GM18951 (cell line): ENCODE results near the gene KCNJ11.
"Not testable (repeated sequence)": the region's sequence is repeated elsewhere in the genome, so short reads cannot be mapped to it uniquely, and the experiment has no call there.

Experiments used
- POLR2A ChIP-seq: IDR thresholded peaks from 4 replicates; pipeline ENCODE4 v1.6.1; 2011; ENCODE audit warnings: mild to moderate bottlenecking; ENCODE audit not compliant: insufficient read length, insufficient read depth; ENCODE audit errors: extremely low read depth
- in situ Hi-C: fragments of 300-500 bp; cut with MboI; formaldehyde crosslinking; loops from one replicate; pipeline ENCODE4 v1.12.0; 2022; ENCODE audit warnings: low sequenced_read_pairs, mixed read lengths, inconsistent platforms; ENCODE audit not compliant: unreplicated experiment

The KCNJ11 gene

DNA sequence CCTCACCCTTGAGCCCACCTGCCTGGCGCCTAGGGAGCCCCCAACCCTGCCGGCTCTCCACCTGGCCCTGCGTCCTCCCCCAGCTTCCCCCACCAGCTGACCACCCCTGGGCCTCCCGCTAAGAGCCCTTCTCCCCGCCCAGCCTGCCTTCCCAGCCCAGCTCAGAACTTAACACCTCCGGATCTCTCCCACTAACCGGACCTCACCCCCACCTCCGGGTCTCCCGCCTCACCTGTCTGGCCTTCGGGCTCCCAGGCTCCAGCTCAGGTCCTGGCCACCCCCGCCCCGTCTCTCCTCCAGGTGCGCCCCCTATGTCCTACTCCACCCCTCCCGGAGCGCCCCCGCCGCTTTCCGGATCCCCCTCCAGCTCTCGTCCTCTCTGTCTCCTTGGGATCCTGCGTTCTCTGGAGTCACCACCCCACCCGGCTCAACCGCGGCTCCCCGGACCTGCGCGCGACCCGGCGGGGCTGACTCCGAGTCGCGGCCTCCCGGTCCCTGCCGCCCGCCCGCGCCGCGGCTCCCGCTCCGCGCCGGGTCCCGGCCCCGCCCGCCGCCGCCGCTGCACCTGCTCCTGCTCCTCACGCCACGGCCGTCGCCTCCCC lies at the start of gene KCNJ11:
TSS of gene KCNJ11 (minus strand) at position 51 of the 602 bp plus-strand sequence. CDS start 568 bp downstream, outside the sequence.
- in situ Hi-C loops: loop anchor here (10.0 kb wide), 1 partner anchor 106 kb away; no protein-coding TSS in a partner anchor
- no peak for TF ChIP-seq POLR2A

DNA sequence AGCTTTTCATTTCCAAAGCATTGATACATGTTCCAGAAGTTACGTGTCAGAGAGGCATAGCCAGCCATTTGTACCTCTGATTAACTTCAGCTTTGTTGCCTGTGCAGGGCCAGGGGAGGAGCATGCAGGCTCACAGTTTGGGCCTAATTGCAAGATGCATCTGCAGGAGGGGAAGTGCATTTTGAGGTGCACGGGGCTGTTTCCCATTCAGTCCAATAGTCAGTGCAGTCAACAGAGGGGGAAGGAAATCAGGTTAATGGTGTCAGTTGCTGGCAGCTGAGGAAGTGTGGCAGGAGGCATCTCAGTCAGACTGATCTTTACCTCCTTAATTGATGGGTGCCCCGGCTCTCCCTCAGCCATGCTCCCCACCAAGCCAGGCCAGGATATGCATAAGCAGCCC lies 48.9 kb upstream of the KCNJ11 start:
- TF ChIP-seq POLR2A: no peak
- in situ Hi-C loops: no loop called here

DNA sequence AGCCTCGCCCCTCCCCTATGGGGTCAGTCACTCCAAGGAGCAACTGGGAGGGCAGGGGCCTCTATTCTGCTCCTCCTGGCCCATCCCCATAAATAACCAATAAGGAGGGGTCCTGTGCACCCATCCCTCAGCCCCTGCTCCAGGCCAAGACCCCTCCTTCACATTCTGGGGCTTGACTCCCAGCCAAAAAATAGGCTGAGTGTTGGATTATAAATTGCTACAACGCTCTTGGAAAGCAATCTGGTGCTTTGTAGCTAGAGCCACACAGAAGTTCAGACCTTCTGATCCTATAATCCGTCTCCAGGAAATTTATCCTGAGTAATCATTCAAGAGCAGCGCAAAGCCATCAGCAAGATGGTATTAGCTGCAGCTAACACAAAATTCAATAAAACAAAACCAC lies 45.6 kb upstream of the KCNJ11 start:
- in situ Hi-C loops: no loop called here
- no peak for TF ChIP-seq POLR2A

DNA sequence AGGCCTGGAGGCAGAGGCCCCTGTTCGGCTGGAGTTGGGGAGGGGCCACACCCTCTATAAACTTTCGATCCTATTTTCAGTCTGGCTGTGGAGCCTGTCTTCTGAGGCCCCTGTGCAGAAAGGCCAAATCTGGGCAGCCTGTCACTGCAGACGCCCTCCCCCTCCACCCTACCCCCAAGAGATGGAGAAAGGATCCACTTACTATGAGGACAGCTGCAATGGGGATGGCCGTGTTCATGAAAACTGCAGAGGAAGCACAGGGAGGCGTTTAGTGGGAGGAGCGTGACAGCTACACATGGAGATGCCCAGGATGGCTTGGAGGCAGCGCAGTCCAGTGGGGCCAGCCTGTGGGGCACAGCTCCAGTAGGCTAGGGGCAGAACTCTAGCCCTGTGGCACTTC lies 43.5 kb upstream of the KCNJ11 start:
- in situ Hi-C loops: no loop called here
- no peak for TF ChIP-seq POLR2A

DNA sequence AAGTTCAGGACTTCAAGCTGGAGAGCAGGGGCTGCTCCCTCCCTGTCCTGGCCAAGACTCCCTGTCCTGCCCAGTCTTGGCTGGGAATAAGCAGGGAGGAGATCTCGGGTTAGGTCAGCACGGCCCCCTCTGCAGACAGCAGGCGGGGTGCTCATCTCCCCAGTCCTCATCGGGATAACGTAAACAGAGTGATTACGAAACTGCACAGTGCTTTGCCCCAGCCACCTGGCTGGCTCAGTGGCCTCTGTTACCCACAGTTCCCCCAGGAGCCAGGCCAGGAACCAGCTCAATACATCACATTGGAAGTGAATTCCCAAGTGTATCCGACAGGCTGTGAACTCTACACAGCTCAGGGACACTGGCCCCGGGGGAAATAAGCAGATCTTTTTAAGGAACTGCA lies 42.7 kb upstream of the KCNJ11 start:
- in situ Hi-C loops: no loop called here
- no peak for TF ChIP-seq POLR2A

DNA sequence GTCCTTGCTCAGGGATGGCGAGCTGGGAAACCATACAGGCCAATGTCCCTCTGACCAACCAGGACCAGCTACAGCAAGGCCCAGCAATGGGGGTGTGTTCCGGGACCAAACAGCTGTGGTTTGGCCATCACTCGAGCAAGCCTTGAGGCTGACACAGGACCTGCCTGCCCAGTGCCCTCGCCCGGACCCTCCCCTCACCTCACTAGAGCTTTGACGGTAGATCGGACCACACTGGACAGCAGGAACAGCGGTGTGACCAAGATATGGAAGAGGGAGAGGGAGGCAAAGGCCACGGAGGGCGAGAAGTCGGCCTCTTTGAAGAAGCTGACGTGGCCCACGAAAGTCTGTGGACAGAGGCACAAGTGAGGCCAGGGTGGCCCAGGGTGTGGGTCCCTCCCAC lies 42.2 kb upstream of the KCNJ11 start:
- in situ Hi-C loops: no loop called here
- no peak for TF ChIP-seq POLR2A

DNA sequence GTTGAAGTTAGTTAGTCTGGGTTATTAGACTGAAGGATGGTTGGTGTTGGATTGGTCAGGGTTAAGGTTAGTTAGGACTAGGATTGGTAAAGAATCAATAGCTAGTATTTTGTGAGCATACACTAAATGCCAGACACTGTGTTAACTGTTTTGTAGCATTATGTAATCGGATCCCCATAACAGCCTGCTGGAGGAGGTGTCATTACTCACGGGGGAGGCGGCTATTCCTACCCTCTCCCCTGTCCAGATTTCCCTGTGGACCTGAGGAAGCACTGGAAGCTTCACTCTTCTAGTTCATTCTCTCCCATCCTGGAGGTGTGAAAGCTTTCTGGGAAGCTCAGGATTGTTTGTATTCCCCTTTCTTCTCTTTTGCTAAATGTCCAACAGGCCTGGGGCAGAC lies 40.5 kb upstream of the KCNJ11 start:
- TF ChIP-seq POLR2A: no peak
- in situ Hi-C loops: no loop called here

DNA sequence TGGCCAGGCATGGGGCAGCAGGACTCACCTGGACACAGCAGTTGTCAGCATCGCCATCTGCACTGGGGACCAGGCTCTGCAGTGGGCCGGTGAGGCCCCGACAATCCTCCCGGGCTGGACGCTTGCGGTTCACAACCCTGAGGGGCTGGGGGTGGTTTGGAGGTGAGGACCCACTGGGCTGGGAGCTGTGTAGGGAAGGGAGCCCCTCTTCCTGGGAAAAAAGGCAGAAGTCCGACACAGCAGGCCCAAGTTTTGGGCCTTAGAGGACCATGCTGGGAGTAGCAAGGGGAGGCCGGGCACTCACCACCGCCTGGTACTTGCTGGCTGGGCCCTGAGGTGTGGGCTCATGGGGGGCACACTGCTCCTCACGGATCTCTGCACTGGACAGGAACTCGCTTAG lies 39.8 kb upstream of the KCNJ11 start:
- no peak for TF ChIP-seq POLR2A
- in situ Hi-C loops: no loop called here

DNA sequence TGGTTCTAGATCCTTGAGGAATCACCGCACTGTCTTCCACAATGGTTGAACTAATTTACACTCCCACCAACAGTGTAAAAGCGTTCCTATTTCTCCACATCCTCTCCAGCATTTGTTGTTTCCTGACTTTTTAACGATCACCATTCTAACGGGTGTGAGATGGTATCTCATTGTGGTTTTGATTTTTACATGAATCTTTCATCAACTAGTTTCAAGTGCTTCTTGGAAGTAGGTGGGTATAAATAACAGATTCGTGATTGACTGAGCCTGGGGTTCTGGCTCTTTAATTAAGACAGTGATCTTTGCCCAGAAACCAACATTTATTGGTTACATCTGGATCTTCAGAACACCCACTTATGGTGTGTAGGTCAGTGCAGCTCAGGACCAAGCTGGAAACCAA lies 37.8 kb upstream of the KCNJ11 start:
- in situ Hi-C loops: not testable (repeated sequence)

DNA sequence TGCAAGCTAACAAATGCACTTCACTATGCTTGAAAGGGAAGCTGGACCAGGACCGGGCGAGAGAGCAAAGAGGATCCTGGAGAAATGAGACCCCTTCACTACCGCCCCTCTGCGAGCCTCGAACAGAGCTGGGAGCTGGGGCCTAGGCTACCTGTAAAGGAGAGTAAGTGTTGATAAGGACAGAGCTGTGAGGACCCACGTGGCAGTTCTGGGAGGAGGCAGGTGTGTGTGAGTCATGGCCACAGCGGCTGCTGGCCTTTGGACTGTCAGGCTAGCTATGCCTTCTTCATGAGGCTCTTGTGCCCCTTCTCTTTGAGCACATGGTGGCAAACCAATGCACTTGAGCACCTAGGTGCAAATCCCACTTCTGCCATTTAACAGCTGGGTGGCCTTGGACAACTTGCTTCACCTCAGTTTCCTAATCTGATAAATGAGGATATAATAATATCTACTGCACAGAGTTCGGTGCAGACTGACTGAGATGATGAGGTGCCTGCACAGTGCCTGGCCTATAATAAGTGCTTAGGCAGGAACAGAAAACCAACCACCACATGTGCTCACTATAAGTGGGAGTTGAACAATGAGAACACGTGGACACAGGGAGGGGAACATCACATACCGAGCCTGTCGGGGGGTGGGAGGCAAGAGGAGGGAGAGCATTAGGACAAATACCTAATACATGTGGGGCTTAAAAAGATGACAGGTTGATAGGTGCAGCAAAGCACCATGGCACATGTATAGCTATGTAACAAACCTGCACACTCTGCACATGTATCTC lies 35.3 kb upstream of the KCNJ11 start:
- in situ Hi-C loops: no loop called here

DNA sequence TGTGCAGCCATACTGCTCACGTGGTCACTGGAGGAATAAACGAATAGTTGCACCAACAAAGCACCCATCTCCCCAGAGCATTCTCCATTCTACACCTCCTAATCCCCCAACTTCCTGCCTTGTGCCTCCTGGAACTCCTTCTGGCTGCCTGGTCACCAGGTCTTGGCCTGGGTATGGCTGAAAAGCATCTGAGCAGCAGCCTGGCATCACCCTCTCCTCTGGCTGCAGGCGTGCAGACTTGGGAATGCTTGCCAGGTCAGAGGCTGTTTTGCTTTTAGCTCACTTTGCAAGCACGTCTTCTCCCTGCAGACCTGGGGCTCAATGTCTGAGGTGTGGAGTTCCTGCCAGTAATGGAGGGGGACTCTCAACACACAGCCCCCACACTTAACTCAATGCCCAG lies 33.3 kb upstream of the KCNJ11 start:
- in situ Hi-C loops: no loop called here
- TF ChIP-seq POLR2A: no peak

More for the DNA sequence above, 35.3 kb upstream of the KCNJ11 start:
- no peak for TF ChIP-seq POLR2A

DNA sequence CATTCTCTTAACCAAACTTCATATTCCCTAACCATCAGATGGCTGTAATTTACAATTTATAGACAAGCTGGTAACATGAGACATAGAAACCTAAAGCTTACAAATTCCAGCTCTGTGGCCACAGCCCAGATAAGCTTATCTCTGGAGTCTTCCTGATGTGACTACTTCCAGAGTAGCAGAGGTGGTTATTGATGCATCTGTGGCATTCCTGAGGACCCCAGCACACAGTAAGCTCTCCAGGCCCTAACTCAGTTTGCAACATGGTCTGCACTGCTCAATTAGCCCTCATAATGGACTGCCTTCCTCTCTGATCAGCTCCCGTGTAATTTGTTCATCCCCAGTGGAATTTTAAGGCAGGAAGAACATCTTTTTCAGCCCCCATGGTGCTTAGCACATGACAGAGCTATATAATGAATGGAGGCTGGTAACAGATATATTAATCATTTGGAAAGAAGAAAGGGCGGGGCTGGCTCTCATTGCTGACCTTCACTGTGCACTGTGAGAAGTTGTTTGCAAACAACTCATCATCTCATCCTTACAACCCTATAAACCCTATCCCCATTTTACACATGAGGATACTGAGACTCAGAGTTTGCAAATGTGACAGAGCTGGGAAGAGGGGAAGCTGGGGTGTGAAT lies 30.1 kb upstream of the KCNJ11 start:
- in situ Hi-C loops: no loop called here
- TF ChIP-seq POLR2A: no peak

DNA sequence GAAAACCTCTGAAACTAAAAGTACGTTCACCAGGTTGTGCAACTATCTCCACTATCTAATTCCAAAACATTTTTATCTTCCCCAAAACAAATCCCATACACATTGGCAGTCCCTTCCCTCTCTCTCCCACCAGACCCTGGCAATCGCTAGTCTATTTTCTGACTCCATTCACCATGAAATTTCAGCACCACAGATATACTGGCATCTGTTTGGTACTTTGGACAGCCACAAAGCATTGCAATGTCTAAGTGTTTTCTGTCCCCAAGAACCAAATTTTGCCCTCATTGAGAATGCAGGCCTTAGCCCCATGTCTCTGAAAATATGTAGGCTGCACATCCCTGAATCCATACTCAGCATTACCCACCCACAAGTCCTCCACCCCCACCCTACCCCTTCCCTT lies 28.0 kb upstream of the KCNJ11 start:
- no peak for TF ChIP-seq POLR2A
- in situ Hi-C loops: no loop called here
